ENCODE measurements around the gene VEGFB. TPM values are rescaled to one million over a fixed set of nuclear protein-coding genes. Genes with fewer than 3 reads are reported as not detected.

Gene VEGFB
- total and polyA plus RNA-seq, 2 of the 4 experiments (the other 2 are of a cell fraction), result 3.0 to 25.1 TPM

DNA sequence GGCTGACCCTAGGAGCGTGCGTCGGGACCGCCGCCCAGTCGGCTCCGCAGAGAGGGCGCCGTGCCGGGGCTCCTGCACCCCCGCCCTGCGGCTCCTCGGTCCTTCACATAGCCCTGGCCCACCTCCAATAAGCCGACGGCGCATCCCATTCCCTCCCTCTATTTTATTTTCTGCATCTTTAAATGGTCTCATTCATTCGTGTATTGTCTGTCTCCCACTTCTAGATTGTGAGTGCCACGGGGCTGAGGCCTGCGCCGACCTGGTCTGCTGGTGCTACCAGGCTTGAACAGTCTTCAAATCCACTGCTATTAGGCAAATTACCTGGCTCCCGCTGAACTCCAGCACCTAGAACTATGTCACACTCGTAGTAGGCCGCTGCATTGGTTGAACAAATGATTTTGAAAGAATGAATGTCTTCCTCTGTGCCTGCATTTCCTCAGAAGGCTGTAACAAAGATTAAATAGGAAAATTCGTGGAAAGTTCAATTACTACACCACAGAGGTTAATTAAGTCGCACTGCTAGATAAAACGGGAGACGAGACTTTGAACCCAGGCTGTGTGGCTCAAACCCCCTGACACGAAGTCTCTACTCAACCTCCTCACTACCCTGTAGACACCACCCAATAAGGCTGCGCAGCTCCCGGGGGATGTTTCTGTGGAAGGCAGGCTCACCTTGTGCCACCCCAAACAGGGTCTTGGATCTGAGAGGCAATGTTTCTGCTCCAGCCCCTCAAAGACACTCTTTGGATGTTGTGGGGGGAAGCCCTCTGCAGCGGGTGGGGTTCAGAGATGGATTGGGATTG, 13.5 kb downstream of the VEGFB start:
- H4K20me1 ChIP-seq (ENCODE audit: insufficient read depth, low read length), result peaks cover 22% of the 10 kb centered on the region
- H3K18ac ChIP-seq (ENCODE audit: low read depth, low read length), result no peak overlapping the region
- peak overlapping the region; percentile 58; the same call in 1 of the 2 replicates for H4K91ac ChIP-seq (ENCODE audit: insufficient read depth, low read depth, low read length)
- peak overlapping the region; percentile 76 for H3K4me2 ChIP-seq (ENCODE audit: low read depth, low read length)
- 0 out of 2 replicates have a peak overlapping the region, but pooled peaks have one; percentile 22 for H3K23ac ChIP-seq (ENCODE audit: low read depth, low read length)
- no peak overlapping the region for H2BK20ac ChIP-seq (ENCODE audit: low read depth, low read length)
- no peak overlapping the region for H2BK15ac ChIP-seq (ENCODE audit: low read depth, low read length)
- H2AK5ac ChIP-seq (ENCODE audit: low read depth, low read length), result peak overlapping the region; percentile 91
- H3K36me3 ChIP-seq (ENCODE audit: control insufficient read depth, insufficient read depth, low read length), result peaks cover 10% of the 10 kb centered on the region
- dilution Hi-C loops (cut with HindIII; ENCODE audit: low sequenced_read_pairs, unreplicated experiment), result no loop called here
- no TSS peak for BruUV-seq (replicated peaks)
- 39% methylated on average over 9 of the region's 31 CpGs; no CpG with 5 or more reads in 1 of the 2 experiments for WGBS, 2 experiments (ENCODE audit: extremely low coverage in 2 of 2, insufficient read length in 1 of 2)
- peak overlapping the region; percentile 39 for H3K9ac ChIP-seq (ENCODE audit: low read depth, low read length)
- ChIA-PET POLR2A (ENCODE audit: unreplicated experiment) (no interaction called here), CTCF (no interaction called here)
- no peaks in the 10 kb centered on the region for H3K27me3 ChIP-seq (ENCODE audit: control insufficient read depth, insufficient read depth, low read length)
- H3K9me3 ChIP-seq (ENCODE audit: control insufficient read depth, insufficient read depth, low read length), result no peaks in the 10 kb centered on the region
- peak overlapping the region; percentile 93 for H2AK9ac ChIP-seq (replicated peaks; ENCODE audit: low read depth, low read length, poor library complexity)
- peak overlapping the region; percentile 91 to 99 for H4K8ac ChIP-seq (ENCODE audit: low read depth in 2 of 2, low read length in 2 of 2)
- H2AFZ ChIP-seq (replicated peaks; ENCODE audit: low read length, poor library complexity), result peak overlapping the region; percentile 92
- ATAC-seq (ENCODE audit: low read depth), result no peak
- H2BK5ac ChIP-seq (ENCODE audit: low read depth, low read length, poor library complexity, severe bottlenecking), result peak overlapping the region; percentile 6
- H3K14ac ChIP-seq (replicated peaks; ENCODE audit: low read depth, low read length), result no peak overlapping the region
- no peak for DNase-seq
- H3K4me3 ChIP-seq (ENCODE audit: insufficient read depth, low read depth, low read length), result peak overlapping the region; percentile 24
- peak overlapping the region; percentile 67 for H3K4ac ChIP-seq (ENCODE audit: low read depth, low read length)
- TF ChIP-seq CHD1 (IDR thresholded peaks at IDR 0.05; ENCODE audit: low read depth, low read length) (no peak), POLR2A (IDR thresholded peaks at IDR 0.05; ENCODE audit: low read depth, low read length) (no peak), RFX5 (IDR thresholded peaks at IDR 0.05; ENCODE audit: low read depth, low read length) (no peak), SMC3 (IDR thresholded peaks at IDR 0.05; ENCODE audit: low read depth, low read length) (no peak)
- no peak overlapping the region for H2BK120ac ChIP-seq (ENCODE audit: low read depth, low read length)
- in situ Hi-C loops (cut with MboI; ENCODE audit: low sequenced_read_pairs), result no loop called here
- no peaks in the 10 kb centered on the region for H3K9me1 ChIP-seq (ENCODE audit: insufficient read depth, low read length)
- intact Hi-C loops (cut with micrococcal nuclease), result no loop called here
- H3K56ac ChIP-seq (ENCODE audit: extremely low read depth, insufficient read depth, low read length), result no peak overlapping the region
- peak overlapping the region; percentile 80 for H4K5ac ChIP-seq (ENCODE audit: low read depth, low read length)
- peaks cover 11% of the 10 kb centered on the region for H3K4me1 ChIP-seq (ENCODE audit: control insufficient read depth, insufficient read depth, low read length)
- H3K79me1 ChIP-seq (ENCODE audit: low read depth in 1 of 2, low read length in 2 of 2), result peaks cover 3 to 36% of the 10 kb centered on the region in 2 experiments; a peak in 3 of 4 replicates
- no peak overlapping the region; the same call in 1 of the 2 replicates for H3K27ac ChIP-seq (ENCODE audit: insufficient read depth, low read length)
